GM23338 (cell line): ENCODE measurements around the gene RUNX3. TPM values are rescaled to one million over a fixed set of nuclear protein-coding genes. Genes with fewer than 3 reads are reported as not detected.

Experiments used
- ATAC-seq: fragments of 200-7000 bp; cut with Tn5 transposase; 3 replicates; pipeline ENCODE4 v1.9.1; 2020
- DNase-seq: peaks from one replicate; pipeline ENCODE4 v3.0.0-alpha.2; 2015; ENCODE audit warnings: low spot score
- H2AFZ ChIP-seq: fragments of 200-600 bp; sonication (generic); 2 replicates; pipeline ENCODE4 v1.8.0; 2016; ENCODE audit warnings: antibody characterized with exemption, mild to moderate bottlenecking, moderate library complexity
- H3F3A ChIP-seq: fragments of 200-600 bp; sonication (generic); replicated peaks from 2 replicates; pipeline ENCODE4 v1.8.0; 2017; ENCODE audit warnings: antibody characterized with exemption, mixed run types, low read depth
- H3K27ac ChIP-seq: fragments of 200-600 bp; sonication (generic); 2 replicates; pipeline ENCODE4 v1.6.1; 2016; ENCODE audit warnings: low read depth
- H3K27me3 ChIP-seq: fragments of 200-600 bp; sonication (generic); 2 replicates; pipeline ENCODE4 v1.8.0; 2016; ENCODE audit warnings: mild to moderate bottlenecking, mixed run types, moderate library complexity; ENCODE audit not compliant: insufficient read depth
- H3K36me3 ChIP-seq: fragments of 200-600 bp; sonication (generic); 2 replicates; pipeline ENCODE4 v1.8.0; 2016; ENCODE audit warnings: mild to moderate bottlenecking; ENCODE audit not compliant: insufficient read depth
- H3K4me1 ChIP-seq: fragments of 200-600 bp; sonication (generic); 2 replicates; pipeline ENCODE4 v1.8.0; 2016; ENCODE audit warnings: mild to moderate bottlenecking, moderate library complexity; ENCODE audit not compliant: insufficient read depth
- H3K4me2 ChIP-seq: fragments of 200-600 bp; sonication (generic); 2 replicates; pipeline ENCODE4 v1.7.1; 2017; ENCODE audit warnings: mixed run types
- H3K4me3 ChIP-seq: fragments of 200-600 bp; sonication (generic); 2 replicates; pipeline ENCODE4 v1.6.1; 2016; ENCODE audit warnings: mixed run types
- H3K79me2 ChIP-seq: fragments of 200-600 bp; sonication (generic); replicated peaks from 2 replicates; pipeline ENCODE4 v1.8.0; 2017; ENCODE audit warnings: mild to moderate bottlenecking; ENCODE audit not compliant: insufficient read depth
- H3K9me2 ChIP-seq: fragments of 200-600 bp; sonication (generic); 2 replicates; pipeline ENCODE4 v1.8.0; 2017; ENCODE audit not compliant: insufficient read depth
- H4K20me1 ChIP-seq: fragments of 200-600 bp; sonication (generic); replicated peaks from 2 replicates; pipeline ENCODE4 v1.8.0; 2017; ENCODE audit warnings: mild to moderate bottlenecking; ENCODE audit not compliant: insufficient read depth
- H3K27ac Mint-ChIP-seq: 2 replicates; pipeline ENCODE4 v1.8.0; 2020; ENCODE audit warnings: inconsistent platforms, mild to moderate bottlenecking, moderate library complexity, mixed read lengths
- H3K27me3 Mint-ChIP-seq: 3 replicates; pipeline ENCODE4 v1.8.0; 2022; ENCODE audit warnings: low read depth, mild to moderate bottlenecking, moderate library complexity, mixed read lengths, inconsistent platforms; ENCODE audit not compliant: insufficient read depth, poor library complexity
- H3K36me3 Mint-ChIP-seq: 3 replicates; pipeline ENCODE4 v1.8.0; 2021; ENCODE audit warnings: low read depth, mild to moderate bottlenecking, inconsistent platforms, moderate library complexity, mixed read lengths
- H3K4me1 Mint-ChIP-seq: 3 replicates; pipeline ENCODE4 v1.8.0; 2020; ENCODE audit warnings: mild to moderate bottlenecking, inconsistent platforms, mixed read lengths
- H3K4me3 Mint-ChIP-seq: 3 replicates; pipeline ENCODE4 v1.8.0; 2021; ENCODE audit warnings: moderate library complexity, mild to moderate bottlenecking, inconsistent platforms, mixed read lengths
- H3K9me3 Mint-ChIP-seq: 3 replicates; pipeline ENCODE4 v1.8.0; 2020; ENCODE audit warnings: moderate library complexity, mild to moderate bottlenecking, inconsistent platforms, mixed read lengths
- CREB1 ChIP-seq: fragments of 250-450 bp; sonication (Bioruptor Pico); IDR thresholded peaks from 2 replicates; pipeline ENCODE4 v1.5.0; 2020; ENCODE audit warnings: low read depth, mild to moderate bottlenecking, moderate library complexity
- CTCF ChIP-seq, 2 experiments: fragments of 200-600 bp in 1 of 2; sonication (generic) in 1 of 2; conservative IDR thresholded peaks; 2 replicates each; pipeline versions ENCODE4 v1.5.1 to v1.6.1; 2016 to 2017; ENCODE audit warnings: antibody characterized with exemption in 2 of 2, low read depth in 2 of 2, mild to moderate bottlenecking in 2 of 2, moderate library complexity in 1 of 2
- EZH2 ChIP-seq: fragments of 200-600 bp; sonication (generic); IDR thresholded peaks from one replicate; pipeline ENCODE4 v1.8.0; 2017; ENCODE audit warnings: antibody characterized with exemption, mild to moderate bottlenecking, low read depth; ENCODE audit not compliant: unreplicated experiment
- EZH2phosphoT487 ChIP-seq: fragments of 200-600 bp; sonication (generic); IDR thresholded peaks from one replicate; pipeline ENCODE4 v1.8.1; 2018; ENCODE audit warnings: antibody characterized with exemption; ENCODE audit not compliant: unreplicated experiment
- JUNB ChIP-seq: IDR thresholded peaks from one replicate; pipeline ENCODE4 v1.6.1; 2016; ENCODE audit warnings: antibody characterized with exemption; ENCODE audit not compliant: unreplicated experiment
- NANOG ChIP-seq: IDR thresholded peaks from 2 replicates; pipeline ENCODE4 v1.6.1; 2016; ENCODE audit warnings: antibody characterized with exemption, borderline replicate concordance
- REST ChIP-seq: IDR thresholded peaks from one replicate; pipeline ENCODE4 v1.6.1; 2018; ENCODE audit warnings: antibody characterized with exemption; ENCODE audit not compliant: unreplicated experiment
- STAT1 ChIP-seq: IDR thresholded peaks from one replicate; pipeline ENCODE4 v1.6.1; 2016; ENCODE audit warnings: antibody characterized with exemption; ENCODE audit not compliant: unreplicated experiment
- ZNF462 ChIP-seq: fragments of 250-450 bp; sonication (Bioruptor Pico); IDR thresholded peaks from 2 replicates; pipeline ENCODE4 v1.5.0; 2020; ENCODE audit warnings: mild to moderate bottlenecking, moderate library complexity
- polyA plus RNA-seq: library from polyadenylated mRNA; unstranded; fragments of >200 nt; fragmentation: Nextera tagmentation; extraction: Ambion mirVana; gene quantifications from 2 replicates; pipeline ENCODE4 v1.2.1, GENCODE V29; 2016
- total RNA-seq: library from RNA; depleted of rRNA; stranded (reverse); fragments of >200 nt; shearing (Covaris generic); gene quantifications from 2 replicates; pipeline ENCODE4 v1.2.3, GENCODE V29; 2014

Gene RUNX3
- total and polyA plus RNA-seq, 2 experiments from 2014 or later = 0.23 to 0.73 TPM

DNA sequence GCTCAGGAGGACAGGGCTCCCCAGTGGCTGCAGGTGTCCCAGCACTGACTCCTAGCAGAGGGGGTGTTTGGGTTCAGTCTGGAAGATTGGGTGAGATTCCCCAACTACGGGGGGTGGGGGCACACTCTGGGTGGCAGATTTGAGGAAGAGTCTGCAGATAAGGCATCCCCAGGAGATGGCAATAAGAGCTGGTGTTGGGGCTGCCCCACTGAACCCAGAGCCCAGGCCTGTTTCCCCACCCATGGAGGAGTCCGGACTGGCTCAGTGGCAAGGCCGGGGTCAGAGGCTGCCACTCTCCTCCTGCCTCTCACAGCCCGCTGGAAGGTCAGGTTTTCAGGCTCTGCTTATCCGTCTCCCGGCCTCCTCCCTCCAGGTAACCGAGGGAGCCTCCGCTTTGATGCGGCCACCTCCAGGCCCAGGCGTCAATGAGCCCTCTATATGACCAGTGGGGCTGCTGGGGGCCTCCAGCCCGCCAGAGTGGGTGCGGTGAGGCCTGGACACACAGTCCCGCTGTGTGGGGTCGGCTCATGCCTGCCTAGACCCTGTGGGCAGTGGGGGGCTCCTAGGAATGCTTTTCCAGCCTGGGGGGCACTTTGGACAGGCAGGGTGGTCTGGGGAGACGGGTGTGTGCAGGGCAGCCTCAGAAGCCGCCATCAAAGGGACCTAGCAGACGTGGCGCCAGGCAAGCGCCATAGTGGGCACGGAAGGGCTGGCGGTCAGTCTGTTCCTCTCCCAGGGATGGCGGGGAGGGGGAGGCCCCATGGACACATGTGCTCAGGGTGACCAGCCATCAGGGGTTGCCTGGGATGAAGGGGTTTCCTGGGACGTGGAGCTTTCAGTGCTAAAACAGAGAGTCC lies 28.9 kb upstream of the RUNX3 start:
- H4K20me1 ChIP-seq = no peaks in the 10 kb centered on the region
- DNase-seq (no peak), ATAC-seq (no peak)
- no peak overlapping the region for H3K4me3 ChIP-seq
- H3K27me3 ChIP-seq = no peaks in the 10 kb centered on the region
- no peaks in the 10 kb centered on the region for H3K4me1 ChIP-seq
- no peaks in the 10 kb centered on the region for H3K79me2 ChIP-seq
- TF ChIP-seq ZNF462 (CRISPR knock-in tag) (no peak), STAT1 (no peak), EZH2 (no peak), NANOG (no peak), EZH2phosphoT487 (no peak), JUNB (no peak), REST (no peak), CREB1 (CRISPR knock-in tag) (no peak), CTCF (conservative IDR thresholded peaks at IDR 0.05; ENCODE audit: low read depth in 2 of 2) (no peak)
- no peaks in the 10 kb centered on the region for H3K9me3 Mint-ChIP-seq
- no peak overlapping the region for H3K27ac Mint-ChIP-seq
- H3K27ac ChIP-seq = no peak overlapping the region
- no peaks in the 10 kb centered on the region; the same call in 2 of the 3 replicates for H3K4me1 Mint-ChIP-seq
- H3K27me3 Mint-ChIP-seq = peaks cover 4% of the 10 kb centered on the region
- no peaks in the 10 kb centered on the region for H3K9me2 ChIP-seq
- no peaks in the 10 kb centered on the region for H3K36me3 ChIP-seq
- H3K4me3 Mint-ChIP-seq = no peak overlapping the region
- H3F3A ChIP-seq = no peaks in the 10 kb centered on the region
- no peaks in the 10 kb centered on the region for H3K36me3 Mint-ChIP-seq
- no peak overlapping the region for H3K4me2 ChIP-seq
- no peak overlapping the region for H2AFZ ChIP-seq
